Activated T-cell treated with anti-CD3 and anti-CD28 coated beads, Interleukin-2, amount 50 U/mL, for 72 hours (primary cell): Measurements from ENCODE around the gene SLIT3. TPM values are rescaled to one million over a fixed set of nuclear protein-coding genes. Genes with fewer than 3 reads are reported as not detected.

Experiments used
- ATAC-seq, 2 donors: fragments of 150-1000 bp; cut with Tn5 transposase; replicated peaks in 1 of 2; 2 replicates each; pipeline ENCODE4 v1.10.0; 2021; ENCODE audit warnings: moderate library complexity in 2 of 2, mild to moderate bottlenecking in 1 of 2
- DNase-seq, 2 donors: peaks; one replicate each; pipeline ENCODE4 v3.0.0; 2021 to 2022; ENCODE audit warnings: mixed read lengths in 1 of 2
- H3K27ac Mint-ChIP-seq: one replicate; pipeline ENCODE4 v1.8.0; 2022; ENCODE audit warnings: mild to moderate bottlenecking, moderate library complexity, mixed read lengths
- H3K27me3 Mint-ChIP-seq: one replicate; pipeline ENCODE4 v1.8.0; 2022; ENCODE audit warnings: low read depth, mixed read lengths
- H3K36me3 Mint-ChIP-seq, 2 donors: one replicate each; pipeline ENCODE4 v1.8.0; 2022; ENCODE audit warnings: mixed read lengths in 2 of 2, mild to moderate bottlenecking in 1 of 2; ENCODE audit not compliant: insufficient read depth in 2 of 2
- H3K4me1 Mint-ChIP-seq: one replicate; pipeline ENCODE4 v1.8.0; 2022; ENCODE audit warnings: low read depth, mixed read lengths
- H3K4me3 Mint-ChIP-seq, 2 donors: one replicate each; pipeline ENCODE4 v1.8.0; 2022; ENCODE audit warnings: mild to moderate bottlenecking in 2 of 2, mixed read lengths in 2 of 2, moderate library complexity in 2 of 2
- H3K9me3 Mint-ChIP-seq, 2 donors: one replicate each; pipeline ENCODE4 v1.8.0; 2022; ENCODE audit warnings: mixed read lengths in 2 of 2
- total RNA-seq, 2 donors: library from RNA; stranded (reverse); gene quantifications; one replicate each; pipeline ENCODE4 v1.2.3, GENCODE V29; 2022

The SLIT3 gene
- total RNA-seq, 2 donors from 2014 or later = 1.7 to 3.1 TPM

DNA sequence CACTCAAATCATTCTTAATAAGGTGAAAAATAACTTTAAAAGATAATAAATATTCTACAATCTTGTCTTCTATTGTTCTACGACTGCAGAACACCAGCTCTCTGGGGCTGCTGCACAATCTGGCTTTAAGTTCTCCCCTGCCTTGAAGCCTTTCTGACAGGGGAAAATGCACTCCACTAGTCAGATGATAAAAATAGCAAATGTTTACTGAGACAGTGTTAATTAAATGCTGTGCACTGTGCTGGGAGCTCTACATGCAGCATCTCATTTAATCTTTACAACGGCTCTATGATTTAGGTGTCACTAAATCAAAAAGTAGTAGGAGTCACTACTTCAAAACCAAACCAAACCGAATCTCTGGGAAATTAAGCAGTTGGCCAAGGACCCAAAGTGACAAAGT is 132.7 kb downstream of the SLIT3 start:
- DNase-seq = no peak
- H3K9me3 Mint-ChIP-seq = no peaks in the 10 kb centered on the region
- H3K27ac Mint-ChIP-seq = no peak overlapping the region
- ATAC-seq = no peak
- H3K4me3 Mint-ChIP-seq = no peak overlapping the region
- H3K36me3 Mint-ChIP-seq = no peaks in the 10 kb centered on the region
- peaks cover 5% of the 10 kb centered on the region for H3K27me3 Mint-ChIP-seq
- H3K4me1 Mint-ChIP-seq = no peaks in the 10 kb centered on the region

DNA sequence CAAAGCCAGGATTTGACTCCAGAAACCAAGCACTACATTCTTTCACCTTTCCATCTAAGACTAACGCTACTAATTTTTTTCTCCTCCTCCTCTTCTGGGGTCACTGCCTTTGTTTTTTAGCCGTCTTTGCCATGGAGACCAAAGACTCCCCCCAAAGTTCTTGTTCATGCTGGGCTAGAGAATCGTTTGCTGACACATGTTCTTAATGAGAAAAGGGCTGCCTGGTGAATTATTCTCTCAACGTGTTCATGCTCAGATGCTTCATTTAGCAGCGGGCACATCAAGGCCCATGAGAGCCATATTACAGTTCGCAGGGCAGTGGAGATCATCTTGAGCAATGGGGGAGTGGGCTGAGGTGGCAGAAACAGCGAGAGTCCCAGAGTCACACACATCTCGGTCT is 134.9 kb downstream of the SLIT3 start:
- Mint-ChIP-seq H3K27me3 (peaks cover 5% of the 10 kb centered on the region), H3K27ac (no peak overlapping the region), H3K9me3 (peaks cover 1 to 2% of the 10 kb centered on the region in 2 donors), H3K4me1 (no peaks in the 10 kb centered on the region), H3K4me3 (no peak overlapping the region), H3K36me3 (no peaks in the 10 kb centered on the region)
- no peak for DNase-seq
- ATAC-seq = no peak

DNA sequence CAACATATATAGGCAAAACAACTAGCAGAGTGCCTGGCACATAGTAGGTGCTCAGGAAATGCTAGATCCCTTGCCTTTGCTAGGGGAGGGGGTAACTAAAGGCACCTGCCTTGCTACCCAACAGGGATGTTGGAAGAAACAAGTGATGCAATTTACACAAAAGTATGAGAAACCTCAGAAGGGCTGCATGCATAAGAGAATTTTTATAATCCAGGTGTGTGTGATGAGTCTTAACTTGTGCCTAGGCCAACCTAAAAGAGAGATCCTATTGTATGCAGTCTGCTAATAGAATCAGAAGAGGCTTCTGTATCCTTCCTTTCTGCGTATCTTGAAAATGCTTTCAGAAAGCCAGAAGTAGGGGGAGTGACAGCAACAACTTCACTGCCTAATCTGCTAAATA is 135.9 kb downstream of the SLIT3 start:
- H3K4me3 Mint-ChIP-seq = no peak overlapping the region
- H3K36me3 Mint-ChIP-seq = no peaks in the 10 kb centered on the region
- ATAC-seq = no peak
- peaks cover 5% of the 10 kb centered on the region for H3K27me3 Mint-ChIP-seq
- H3K9me3 Mint-ChIP-seq = peaks cover 1 to 2% of the 10 kb centered on the region in 2 donors
- H3K27ac Mint-ChIP-seq = no peak overlapping the region
- no peak for DNase-seq
- no peaks in the 10 kb centered on the region for H3K4me1 Mint-ChIP-seq

DNA sequence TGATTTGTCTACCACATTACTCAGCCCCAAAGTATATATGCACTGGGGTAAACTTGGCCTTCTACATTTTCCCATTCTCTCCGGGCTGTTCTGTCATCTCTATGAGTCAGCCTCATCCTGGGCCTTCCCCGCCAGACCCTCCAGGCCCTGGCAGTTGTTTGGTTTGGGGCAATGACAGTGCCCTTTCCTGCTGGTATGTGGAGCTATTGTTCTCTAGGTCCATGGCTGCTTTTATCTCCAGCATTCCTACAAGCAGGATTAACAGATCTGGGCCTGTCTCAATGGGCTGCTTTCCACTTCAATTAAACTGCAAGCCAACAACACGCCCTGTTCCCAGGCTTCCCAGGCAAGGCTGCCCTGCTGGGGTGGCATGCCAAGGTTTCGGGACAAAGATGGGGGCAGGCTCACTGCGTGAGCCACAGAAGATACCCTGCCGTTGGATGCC is 136.4 kb downstream of the SLIT3 start:
- H3K4me3 Mint-ChIP-seq = no peak overlapping the region
- no peak for DNase-seq
- no peak for ATAC-seq
- H3K4me1 Mint-ChIP-seq = no peaks in the 10 kb centered on the region
- no peak overlapping the region for H3K27ac Mint-ChIP-seq
- H3K36me3 Mint-ChIP-seq = no peaks in the 10 kb centered on the region
- peaks cover 5% of the 10 kb centered on the region for H3K27me3 Mint-ChIP-seq
- peaks cover 1 to 2% of the 10 kb centered on the region in 2 donors for H3K9me3 Mint-ChIP-seq

DNA sequence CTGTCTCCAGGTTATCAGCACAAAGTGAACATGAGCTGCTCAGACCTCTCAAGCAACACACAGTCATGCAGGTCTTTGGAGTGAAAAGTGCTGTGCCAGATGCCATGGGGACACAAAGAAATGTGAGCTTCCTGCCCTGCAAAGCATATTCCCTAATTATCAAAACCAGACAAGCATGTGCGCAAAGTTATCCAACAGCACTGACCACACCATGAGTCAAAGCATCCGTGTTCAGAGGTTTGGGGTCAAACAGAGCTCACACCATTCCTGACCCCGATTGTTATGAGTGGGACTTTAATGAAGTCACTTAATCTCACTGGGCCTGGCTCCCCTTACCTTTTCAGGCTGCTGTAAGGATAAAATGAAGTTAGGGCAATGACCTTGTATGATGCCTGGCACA is 138.5 kb downstream of the SLIT3 start:
- DNase-seq = no peak
- Mint-ChIP-seq H3K27ac (no peak overlapping the region), H3K9me3 (peaks cover 4 to 9% of the 10 kb centered on the region in 2 donors), H3K36me3 (peaks cover 0 to 4% of the 10 kb centered on the region in 2 donors), H3K4me1 (no peaks in the 10 kb centered on the region), H3K27me3 (no peaks in the 10 kb centered on the region), H3K4me3 (no peak overlapping the region)
- no peak for ATAC-seq

DNA sequence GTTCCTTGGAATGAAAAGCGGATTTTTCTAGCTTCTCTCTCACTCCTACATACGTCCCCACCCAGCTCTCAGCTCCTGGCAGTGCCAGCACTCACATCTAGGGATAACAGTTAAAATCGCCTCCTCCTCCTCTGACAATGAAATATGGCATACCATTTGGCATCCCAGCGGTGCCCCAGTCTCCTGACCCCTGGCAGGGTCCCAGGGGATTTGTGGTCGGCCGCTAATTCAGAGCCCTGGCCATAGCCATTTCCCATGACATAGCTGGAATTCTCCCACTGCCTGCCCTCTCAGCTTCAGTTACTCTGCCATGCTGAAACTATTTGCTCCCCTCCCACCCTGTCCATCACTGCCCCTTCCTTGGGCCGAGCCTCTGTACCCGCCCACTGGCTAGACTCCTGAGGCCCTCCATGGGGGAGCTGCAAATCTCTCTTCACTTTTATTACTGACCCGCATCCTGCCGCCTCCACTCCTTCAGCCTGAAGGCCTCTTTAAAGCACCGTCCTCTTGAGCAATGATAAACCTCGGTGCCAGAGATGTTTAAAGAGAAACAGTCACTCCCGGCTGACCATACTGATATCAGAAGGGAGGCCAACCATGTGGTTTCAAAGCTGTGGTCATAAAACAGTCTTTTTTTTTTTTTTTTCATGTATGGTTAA is 139.8 kb downstream of the SLIT3 start:
- no peaks in the 10 kb centered on the region for H3K27me3 Mint-ChIP-seq
- DNase-seq (no peak), ATAC-seq (no peak)
- no peak overlapping the region for H3K4me3 Mint-ChIP-seq
- no peak overlapping the region for H3K27ac Mint-ChIP-seq
- peaks cover 0 to 4% of the 10 kb centered on the region in 2 donors for H3K36me3 Mint-ChIP-seq
- H3K9me3 Mint-ChIP-seq = peaks cover 4 to 10% of the 10 kb centered on the region in 2 donors
- H3K4me1 Mint-ChIP-seq = no peaks in the 10 kb centered on the region

DNA sequence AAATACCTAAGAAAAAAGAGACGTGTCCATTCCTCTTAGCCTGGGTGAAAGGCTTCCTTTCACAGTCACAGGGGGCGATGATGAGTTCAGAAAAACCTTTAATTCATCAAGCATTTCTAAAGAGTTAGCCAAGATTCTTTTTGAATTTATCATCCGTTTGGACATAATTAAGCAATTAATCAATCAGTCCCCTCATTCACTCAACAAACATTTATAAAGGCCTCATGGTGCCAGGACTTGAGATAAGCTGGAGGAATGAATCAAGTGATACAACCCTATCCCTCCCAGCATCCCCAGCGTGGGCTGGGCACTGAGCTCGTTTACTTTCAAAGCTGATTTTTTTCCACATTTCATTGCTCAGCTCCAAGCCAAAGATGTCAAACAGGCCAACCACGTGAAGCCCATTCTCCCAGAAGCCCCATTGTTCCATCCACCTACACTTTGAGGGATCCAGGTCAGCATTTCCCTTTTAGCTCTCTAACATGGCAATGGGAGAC is 140.5 kb downstream of the SLIT3 start:
- H3K9me3 Mint-ChIP-seq = peaks cover 4 to 10% of the 10 kb centered on the region in 2 donors
- H3K36me3 Mint-ChIP-seq = peaks cover 0 to 4% of the 10 kb centered on the region in 2 donors
- H3K4me3 Mint-ChIP-seq = no peak overlapping the region
- no peak overlapping the region for H3K27ac Mint-ChIP-seq
- DNase-seq (no peak), ATAC-seq (no peak)
- H3K27me3 Mint-ChIP-seq = no peaks in the 10 kb centered on the region
- no peaks in the 10 kb centered on the region for H3K4me1 Mint-ChIP-seq

DNA sequence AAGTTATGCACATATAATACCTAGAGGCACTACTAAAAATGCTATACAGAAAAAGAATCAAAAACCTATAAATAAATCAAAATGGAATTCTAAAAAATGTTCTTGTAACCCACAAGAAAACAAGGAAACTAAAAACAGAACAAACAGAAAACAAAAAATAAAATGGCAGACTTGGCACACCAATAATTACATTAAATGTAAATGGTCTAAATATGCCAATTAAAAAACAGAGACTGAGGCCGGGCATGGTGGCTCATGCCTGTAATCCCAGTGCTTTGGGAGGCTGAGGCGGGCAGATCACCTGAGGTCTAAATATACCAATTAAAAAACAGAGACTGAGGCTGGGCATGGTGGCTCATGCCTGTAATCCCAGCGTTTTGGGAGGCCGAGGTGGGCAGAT is 142.2 kb downstream of the SLIT3 start:
- no peak for DNase-seq
- Mint-ChIP-seq H3K27ac (no peak overlapping the region), H3K36me3 (peaks cover 0 to 4% of the 10 kb centered on the region in 2 donors), H3K4me1 (no peaks in the 10 kb centered on the region), H3K9me3 (peaks cover 4 to 10% of the 10 kb centered on the region in 2 donors), H3K4me3 (no peak overlapping the region), H3K27me3 (no peaks in the 10 kb centered on the region)
- no peak for ATAC-seq

DNA sequence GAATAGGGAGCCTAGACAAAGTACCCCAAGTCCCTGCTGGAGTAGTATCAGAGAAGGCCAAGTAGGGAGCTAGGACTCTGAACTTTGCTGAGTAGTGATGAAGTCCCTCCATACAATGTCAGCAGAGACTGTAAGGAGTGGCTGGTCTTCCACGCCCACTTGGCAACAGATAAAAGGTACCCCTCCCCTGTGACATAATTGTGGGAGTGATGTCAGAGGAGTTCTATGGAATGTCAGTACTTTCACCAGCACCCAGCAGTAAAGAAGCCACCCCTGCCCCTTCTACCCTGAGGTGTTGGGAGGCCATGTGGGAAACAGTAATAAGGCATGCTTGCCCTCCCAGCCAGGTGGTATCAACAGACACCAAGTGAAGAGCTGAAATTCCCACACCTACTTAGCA is 143.9 kb downstream of the SLIT3 start:
- ATAC-seq = no peak
- Mint-ChIP-seq H3K27me3 (no peaks in the 10 kb centered on the region), H3K4me3 (no peak overlapping the region), H3K36me3 (peaks cover 0 to 4% of the 10 kb centered on the region in 2 donors), H3K9me3 (peaks cover 4 to 8% of the 10 kb centered on the region in 2 donors), H3K4me1 (no peaks in the 10 kb centered on the region), H3K27ac (no peak overlapping the region)
- DNase-seq = no peak

DNA sequence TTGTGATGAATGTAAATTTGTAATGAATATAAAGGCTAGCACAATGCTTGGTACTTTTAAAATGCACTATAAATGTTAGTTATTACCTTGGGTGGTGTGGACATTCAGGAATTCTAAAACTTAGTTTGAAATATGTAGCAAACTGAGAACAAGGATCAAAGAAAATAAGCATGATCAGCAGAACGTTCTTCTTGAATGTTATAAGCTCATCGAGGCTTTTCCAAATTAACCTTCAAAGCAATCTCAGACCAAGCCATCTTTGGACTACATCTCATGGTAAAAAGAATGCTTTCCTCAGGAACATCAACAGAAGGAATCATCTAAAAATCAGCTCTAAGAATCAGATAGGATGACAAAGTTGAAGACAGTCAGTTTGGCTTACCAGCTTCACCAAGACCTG is 146.3 kb downstream of the SLIT3 start:
- DNase-seq (no peak), ATAC-seq (no peak)
- no peak overlapping the region for H3K4me3 Mint-ChIP-seq
- H3K27me3 Mint-ChIP-seq = no peaks in the 10 kb centered on the region
- no peak overlapping the region for H3K27ac Mint-ChIP-seq
- no peaks in the 10 kb centered on the region for H3K4me1 Mint-ChIP-seq
- peaks cover 2 to 8% of the 10 kb centered on the region in 2 donors for H3K9me3 Mint-ChIP-seq
- H3K36me3 Mint-ChIP-seq = peaks cover 0 to 4% of the 10 kb centered on the region in 2 donors

DNA sequence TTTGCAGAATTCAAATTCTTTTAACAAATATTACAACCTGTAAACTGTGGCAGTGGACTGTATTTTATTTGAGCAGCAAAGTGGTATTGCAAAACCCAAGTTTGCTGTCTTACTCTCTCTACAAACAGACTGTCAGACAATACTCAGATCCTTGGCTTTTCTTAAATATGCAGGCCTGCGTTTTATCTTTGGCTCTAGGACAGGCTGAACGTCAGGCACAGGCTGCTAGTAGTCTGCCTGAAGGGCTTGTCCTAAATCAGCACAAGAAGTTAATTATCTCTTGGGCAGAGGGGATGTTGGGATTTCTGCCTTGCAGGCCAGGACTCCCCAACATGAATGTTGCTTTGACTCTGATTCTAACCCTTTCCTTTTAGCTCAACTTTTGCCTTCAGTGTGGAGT is 147.5 kb downstream of the SLIT3 start:
- H3K36me3 Mint-ChIP-seq = peaks cover 0 to 4% of the 10 kb centered on the region in 2 donors
- ATAC-seq (no peak), DNase-seq (no peak)
- no peak overlapping the region for H3K4me3 Mint-ChIP-seq
- no peaks in the 10 kb centered on the region for H3K4me1 Mint-ChIP-seq
- no peak overlapping the region for H3K27ac Mint-ChIP-seq
- peaks cover 0 to 6% of the 10 kb centered on the region in 2 donors for H3K9me3 Mint-ChIP-seq
- H3K27me3 Mint-ChIP-seq = no peaks in the 10 kb centered on the region

DNA sequence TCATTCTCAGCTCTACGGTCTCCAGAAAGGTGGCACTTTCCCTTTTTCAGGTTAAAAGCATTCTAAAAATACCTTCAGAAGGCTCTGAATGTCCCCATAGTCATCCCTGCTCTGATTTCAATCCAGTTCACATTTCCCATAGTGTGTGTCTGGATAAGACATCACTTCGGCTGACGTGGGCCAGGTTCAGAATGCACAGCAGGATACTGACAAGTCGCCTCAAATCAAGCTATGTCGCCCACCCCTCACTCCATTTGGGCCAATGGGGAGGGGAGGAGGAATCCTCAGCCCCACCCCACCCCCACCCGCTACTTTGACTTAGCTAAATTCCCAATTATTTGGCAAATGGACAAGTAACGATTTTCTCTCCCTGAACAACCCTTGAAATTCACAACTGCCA is 148.0 kb downstream of the SLIT3 start:
- peaks cover 0 to 6% of the 10 kb centered on the region in 2 donors for H3K9me3 Mint-ChIP-seq
- no peak overlapping the region for H3K27ac Mint-ChIP-seq
- no peaks in the 10 kb centered on the region for H3K27me3 Mint-ChIP-seq
- no peak overlapping the region for H3K4me3 Mint-ChIP-seq
- DNase-seq (no peak), ATAC-seq (no peak)
- H3K36me3 Mint-ChIP-seq = peaks cover 0 to 4% of the 10 kb centered on the region in 2 donors
- H3K4me1 Mint-ChIP-seq = no peaks in the 10 kb centered on the region

DNA sequence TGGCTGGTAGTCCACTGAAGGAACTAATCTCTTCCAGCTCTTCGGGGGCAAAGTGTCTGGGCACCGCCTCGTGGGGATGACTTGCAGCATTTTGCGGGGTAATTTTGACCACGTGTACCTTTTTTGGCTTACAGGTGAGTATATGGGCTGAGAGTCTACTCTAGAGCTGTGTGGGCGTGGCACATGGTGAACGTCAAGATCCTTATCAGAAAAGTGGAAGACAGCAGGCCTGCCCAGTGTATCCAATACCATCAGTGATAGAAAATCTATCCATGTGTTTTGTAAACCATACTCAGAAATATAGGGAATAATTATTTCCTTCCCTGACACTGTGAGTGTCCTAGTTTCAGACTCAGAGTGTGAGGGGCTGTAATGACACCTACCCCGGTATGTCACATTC is 148.5 kb downstream of the SLIT3 start:
- Mint-ChIP-seq H3K27ac (no peak overlapping the region), H3K4me1 (no peaks in the 10 kb centered on the region), H3K36me3 (no peaks in the 10 kb centered on the region), H3K4me3 (no peak overlapping the region), H3K9me3 (peaks cover 0 to 1% of the 10 kb centered on the region in 2 donors), H3K27me3 (no peaks in the 10 kb centered on the region)
- DNase-seq (no peak), ATAC-seq (no peak)
